Measurements from ENCODE around the gene GLDC. TPM values are rescaled to one million over a fixed set of nuclear protein-coding genes. Genes with fewer than 3 reads are reported as not detected.

GLDC gene
- total and polyA plus RNA-seq, 10 of the 15 experiments (the other 5 are each of a cell fraction or from before 2014, with no cell fraction given) = 33.1 to 165 (median 114) TPM

GRCh38 chr9:6664204-6664680, 18.7 kb upstream of the GLDC start (continued):
- no peak for TF ChIP-seq IRF5 (IDR thresholded peaks at IDR 0.05; ENCODE audit: borderline replicate concordance)
- TF ChIP-seq, protein P1, sequence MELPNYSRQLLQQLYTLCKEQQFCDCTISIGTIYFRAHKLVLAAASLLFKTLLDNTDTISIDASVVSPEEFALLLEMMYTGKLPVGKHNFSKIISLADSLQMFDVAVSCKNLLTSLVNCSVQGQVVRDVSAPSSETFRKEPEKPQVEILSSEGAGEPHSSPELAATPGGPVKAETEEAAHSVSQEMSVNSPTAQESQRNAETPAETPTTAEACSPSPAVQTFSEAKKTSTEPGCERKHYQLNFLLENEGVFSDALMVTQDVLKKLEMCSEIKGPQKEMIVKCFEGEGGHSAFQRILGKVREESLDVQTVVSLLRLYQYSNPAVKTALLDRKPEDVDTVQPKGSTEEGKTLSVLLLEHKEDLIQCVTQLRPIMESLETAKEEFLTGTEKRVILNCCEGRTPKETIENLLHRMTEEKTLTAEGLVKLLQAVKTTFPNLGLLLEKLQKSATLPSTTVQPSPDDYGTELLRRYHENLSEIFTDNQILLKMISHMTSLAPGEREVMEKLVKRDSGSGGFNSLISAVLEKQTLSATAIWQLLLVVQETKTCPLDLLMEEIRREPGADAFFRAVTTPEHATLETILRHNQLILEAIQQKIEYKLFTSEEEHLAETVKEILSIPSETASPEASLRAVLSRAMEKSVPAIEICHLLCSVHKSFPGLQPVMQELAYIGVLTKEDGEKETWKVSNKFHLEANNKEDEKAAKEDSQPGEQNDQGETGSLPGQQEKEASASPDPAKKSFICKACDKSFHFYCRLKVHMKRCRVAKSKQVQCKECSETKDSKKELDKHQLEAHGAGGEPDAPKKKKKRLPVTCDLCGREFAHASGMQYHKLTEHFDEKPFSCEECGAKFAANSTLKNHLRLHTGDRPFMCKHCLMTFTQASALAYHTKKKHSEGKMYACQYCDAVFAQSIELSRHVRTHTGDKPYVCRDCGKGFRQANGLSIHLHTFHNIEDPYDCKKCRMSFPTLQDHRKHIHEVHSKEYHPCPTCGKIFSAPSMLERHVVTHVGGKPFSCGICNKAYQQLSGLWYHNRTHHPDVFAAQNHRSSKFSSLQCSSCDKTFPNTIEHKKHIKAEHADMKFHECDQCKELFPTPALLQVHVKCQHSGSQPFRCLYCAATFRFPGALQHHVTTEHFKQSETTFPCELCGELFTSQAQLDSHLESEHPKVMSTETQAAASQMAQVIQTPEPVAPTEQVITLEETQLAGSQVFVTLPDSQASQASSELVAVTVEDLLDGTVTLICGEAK (IDR thresholded peaks at IDR 0.05; ENCODE audit: borderline replicate concordance) = no peak
- TF ChIP-seq YY1 (IDR thresholded peaks at IDR 0.05; ENCODE audit: low read depth, low read length) = no peak
- TF ChIP-seq TARDBP (IDR thresholded peaks at IDR 0.05; ENCODE audit: borderline replicate concordance) = no peak

GRCh38 chr9:6660512-6660911, 15.0 kb upstream of the GLDC start:
- no TSS peak for BruUV-seq (replicated peaks)
- CTCF ChIA-PET = interaction anchor here (0.5 kb wide), 1 partner anchor 116 kb away, joined by 3 read pairs; no protein-coding TSS in a partner anchor
- Histone ChIP-seq H3K27ac (ENCODE audit: control insufficient read depth, insufficient read depth) (no peak overlapping the region), H4K20me1 (ENCODE audit: control insufficient read depth, insufficient read depth) (no peaks in the 10 kb centered on the region), H3K36me3 (ENCODE audit: control insufficient read depth in 2 of 2, insufficient read depth in 2 of 2, low read length in 1 of 2) (no peaks in the 10 kb centered on the region), H3K79me2 (ENCODE audit: control insufficient read depth, insufficient read depth, low read length) (no peaks in the 10 kb centered on the region), H3K27me3 (replicated peaks in 1 of 2; ENCODE audit: control insufficient read depth in 2 of 2, insufficient read depth in 2 of 2, low read length in 1 of 2) (no peaks in the 10 kb centered on the region), H2AFZ (ENCODE audit: control insufficient read depth, low read depth, low read length) (no peak overlapping the region), H3K4me2 (ENCODE audit: control insufficient read depth, insufficient read depth) (no peak overlapping the region), H3K9me3 (replicated peaks; ENCODE audit: control insufficient read depth, insufficient read depth, low read length) (no peaks in the 10 kb centered on the region), H3K4me1 (ENCODE audit: control insufficient read depth, insufficient read depth, low read length) (peaks cover 21% of the 10 kb centered on the region), H3K9ac (ENCODE audit: control insufficient read depth, insufficient read depth, low read length) (no peak overlapping the region), H3K4me3 (no peak overlapping the region)
- ATAC-seq (no peak), DNase-seq (ENCODE audit: low read depth, low spot score) (no peak), FAIRE-seq (no peak)
- TF ChIP-seq CBX5 (IDR thresholded peaks at IDR 0.05; ENCODE audit: low read depth) = no peak
- TF ChIP-seq TARDBP (IDR thresholded peaks at IDR 0.05; ENCODE audit: borderline replicate concordance) = no peak
- SMC1A ChIA-PET (ENCODE audit: uncharacterized antibody, unreplicated experiment) = interaction anchor here (1.2 to 1.3 kb wide), 2 partner anchors 16 to 17 kb away, joined by 3 to 4 read pairs; no protein-coding TSS in a partner anchor
- POLR2A ChIA-PET = interaction anchor here (0.6 to 0.9 kb wide), 2 partner anchors 11 to 315 kb away, joined by 3 to 6 read pairs; no protein-coding TSS in a partner anchor
- RAD21 ChIA-PET (ENCODE audit: unreplicated experiment) = interaction anchor here (1.0 kb wide), 1 partner anchor 44 kb away, joined by 3 read pairs; no protein-coding TSS in a partner anchor
- intact Hi-C loops (cut with micrococcal nuclease; ENCODE audit: unreplicated experiment) = no loop called here
- in situ Hi-C loops (cut with MboI) = loop anchor here (5.0 kb wide), 1 partner anchor 73 kb away; no protein-coding TSS in a partner anchor
- 79% methylated on average over 4 of the region's 4 CpGs for WGBS (ENCODE audit: insufficient coverage, insufficient replicate concordance, low lambda C conversion rate, missing lambda C conversion rate)

Measured in GM12878 (cell line).